Parathyroid adenoma (tissue), 2 donors: ENCODE results near the gene LMNA.
"Not testable (repeated sequence)": the region's sequence is repeated elsewhere in the genome, so short reads cannot be mapped to it uniquely, and the experiment has no call there.

Experiments used
- H2AFZ ChIP-seq: fragments of 300-600 bp; sonication (generic); one replicate; pipeline ENCODE4 v1.7.0; 2017; ENCODE audit warnings: antibody characterized with exemption, mild to moderate bottlenecking
- H3K27ac ChIP-seq: fragments of 300-600 bp; sonication (generic); one replicate; pipeline ENCODE4 v1.7.0; 2017
- H3K27me3 ChIP-seq: fragments of 300-600 bp; sonication (generic); one replicate; pipeline ENCODE4 v1.7.0; 2017; ENCODE audit warnings: low read length; ENCODE audit not compliant: control insufficient read depth, insufficient read depth
- H3K36me3 ChIP-seq: fragments of 300-600 bp; sonication (generic); one replicate; pipeline ENCODE4 v1.7.0; 2017; ENCODE audit warnings: low read length; ENCODE audit not compliant: control insufficient read depth, insufficient read depth
- H3K4me1 ChIP-seq: fragments of 300-600 bp; sonication (generic); one replicate; pipeline ENCODE4 v1.7.0; 2017; ENCODE audit warnings: control low read depth
- H3K4me2 ChIP-seq: fragments of 300-600 bp; sonication (generic); one replicate; pipeline ENCODE4 v1.7.0; 2017; ENCODE audit warnings: low read length
- H3K4me3 ChIP-seq: fragments of 300-600 bp; sonication (generic); one replicate; pipeline ENCODE4 v1.7.0; 2017; ENCODE audit warnings: low read depth, low read length
- H3K79me2 ChIP-seq: fragments of 300-600 bp; sonication (generic); one replicate; pipeline ENCODE4 v1.7.0; 2017; ENCODE audit warnings: control low read depth
- H3K9ac ChIP-seq: fragments of 300-600 bp; sonication (generic); one replicate; pipeline ENCODE4 v1.7.0; 2017; ENCODE audit warnings: mild to moderate bottlenecking
- H3K9me3 ChIP-seq: fragments of 300-600 bp; sonication (generic); one replicate; pipeline ENCODE4 v1.7.0; 2017; ENCODE audit warnings: low read length; ENCODE audit not compliant: control insufficient read depth
- CTCF ChIP-seq: fragments of 300-600 bp; sonication (generic); IDR thresholded peaks from one replicate; pipeline ENCODE4 v1.7.0; 2017; ENCODE audit warnings: antibody characterized with exemption, mild to moderate bottlenecking
- donor health status: primary hyperparathyroidism.

LMNA gene

GRCh38 chr1:156069490-156070455, 44.7 kb upstream of the LMNA start:
- Histone ChIP-seq H3K27me3 (no peaks in the 10 kb centered on the region), H3K4me3 (no peak overlapping the region), H3K79me2 (no peaks in the 10 kb centered on the region), H3K4me2 (no peak overlapping the region), H3K27ac (no peak overlapping the region), H3K9me3 (no peaks in the 10 kb centered on the region), H3K4me1 (no peaks in the 10 kb centered on the region), H3K36me3 (no peaks in the 10 kb centered on the region), H3K9ac (no peak overlapping the region), H2AFZ (no peak overlapping the region)
- no peak for TF ChIP-seq CTCF

GRCh38 chr1:156070548-156070947, 44.0 kb upstream of the LMNA start:
- Histone ChIP-seq H3K9me3 (no peaks in the 10 kb centered on the region), H3K4me1 (no peaks in the 10 kb centered on the region), H3K9ac (no peak overlapping the region), H3K27me3 (no peaks in the 10 kb centered on the region), H3K4me3 (no peak overlapping the region), H3K36me3 (no peaks in the 10 kb centered on the region), H3K27ac (no peak overlapping the region), H2AFZ (no peak overlapping the region), H3K79me2 (no peaks in the 10 kb centered on the region), H3K4me2 (no peak overlapping the region)
- TF ChIP-seq CTCF = no peak

GRCh38 chr1:156071332-156071816, 43.1 kb upstream of the LMNA start:
- H3K4me2 ChIP-seq, H2AFZ ChIP-seq: not testable (repeated sequence)

GRCh38 chr1:156072251-156072650, 42.3 kb upstream of the LMNA start:
- Histone ChIP-seq H3K9me3 (no peaks in the 10 kb centered on the region), H3K79me2 (no peaks in the 10 kb centered on the region), H3K27me3 (no peaks in the 10 kb centered on the region), H3K27ac (no peak overlapping the region), H3K4me2 (no peak overlapping the region), H3K4me1 (no peaks in the 10 kb centered on the region), H2AFZ (no peak overlapping the region), H3K36me3 (no peaks in the 10 kb centered on the region), H3K9ac (no peak overlapping the region), H3K4me3 (no peak overlapping the region)
- no peak for TF ChIP-seq CTCF

More at GRCh38 chr1:156071332-156071816, 43.1 kb upstream of the LMNA start:
- H3K9me3 ChIP-seq, H3K36me3 ChIP-seq, H3K79me2 ChIP-seq, H3K4me1 ChIP-seq, H3K9ac ChIP-seq, H3K27ac ChIP-seq, H3K4me3 ChIP-seq, H3K27me3 ChIP-seq: not testable (repeated sequence)

GRCh38 chr1:156073110-156073687, 41.3 kb upstream of the LMNA start:
- no peak overlapping the region for H3K4me3 ChIP-seq
- H3K9me3 ChIP-seq = no peaks in the 10 kb centered on the region
- no peak overlapping the region for H3K9ac ChIP-seq
- H3K79me2 ChIP-seq = no peaks in the 10 kb centered on the region
- no peaks in the 10 kb centered on the region for H3K36me3 ChIP-seq
- no peaks in the 10 kb centered on the region for H3K4me1 ChIP-seq
- no peak overlapping the region for H3K27ac ChIP-seq
- TF ChIP-seq CTCF = no peak
- no peak overlapping the region for H3K4me2 ChIP-seq
- no peaks in the 10 kb centered on the region for H3K27me3 ChIP-seq
- H2AFZ ChIP-seq = no peak overlapping the region
